Measurements from ENCODE around the gene COQ10A. TPM values are rescaled to one million over a fixed set of nuclear protein-coding genes. Genes with fewer than 3 reads are reported as not detected.
A peak's percentile ranks its signal among the peaks of the same experiment; 100 is the strongest.

Gene COQ10A
- total and polyA plus RNA-seq, 9 of the 15 experiments (the other 6 are each of a cell fraction or from before 2014, with no cell fraction given) = 3.1 to 26.4 (median 12.7) TPM

DNA sequence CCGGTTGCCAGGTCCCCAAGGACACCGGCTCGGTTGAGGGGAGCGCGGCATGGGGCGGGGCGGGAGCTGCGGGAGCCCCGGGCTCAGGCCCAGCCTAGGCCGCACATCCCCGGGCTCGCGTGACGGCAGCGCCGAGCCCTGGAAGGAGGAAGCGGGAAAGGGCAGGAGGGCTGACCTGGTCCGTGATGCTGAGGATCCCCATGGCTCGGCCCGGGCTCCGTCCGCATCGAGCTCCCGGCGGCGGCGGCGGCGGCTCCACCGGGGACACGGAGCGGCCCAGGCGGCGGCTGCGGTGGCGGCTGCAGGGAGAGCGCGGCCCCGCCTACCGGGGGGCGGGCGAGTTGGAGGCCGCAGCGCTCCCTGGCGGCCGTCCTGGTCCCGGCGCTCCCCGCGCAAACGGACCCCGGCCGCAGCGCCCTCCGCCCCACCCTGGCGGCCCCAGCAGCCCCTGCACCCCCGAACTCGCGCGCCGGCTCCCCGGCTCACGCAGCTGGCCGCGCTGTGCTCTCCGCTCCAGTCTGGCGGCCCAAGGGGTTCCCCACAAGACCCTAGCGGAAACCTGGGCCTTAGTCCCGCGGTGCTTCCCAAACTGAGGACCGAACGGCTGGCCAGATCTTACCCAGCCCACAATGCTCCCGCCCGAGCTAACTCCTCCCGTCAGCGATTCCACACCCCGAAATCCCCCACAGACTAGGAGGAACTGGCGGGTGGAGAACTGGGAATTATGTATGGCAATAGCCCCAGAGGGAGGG lies 8.5 kb upstream of the COQ10A start, which contains the start of gene ANKRD52 (continued):
- TF ChIP-seq, protein P1, sequence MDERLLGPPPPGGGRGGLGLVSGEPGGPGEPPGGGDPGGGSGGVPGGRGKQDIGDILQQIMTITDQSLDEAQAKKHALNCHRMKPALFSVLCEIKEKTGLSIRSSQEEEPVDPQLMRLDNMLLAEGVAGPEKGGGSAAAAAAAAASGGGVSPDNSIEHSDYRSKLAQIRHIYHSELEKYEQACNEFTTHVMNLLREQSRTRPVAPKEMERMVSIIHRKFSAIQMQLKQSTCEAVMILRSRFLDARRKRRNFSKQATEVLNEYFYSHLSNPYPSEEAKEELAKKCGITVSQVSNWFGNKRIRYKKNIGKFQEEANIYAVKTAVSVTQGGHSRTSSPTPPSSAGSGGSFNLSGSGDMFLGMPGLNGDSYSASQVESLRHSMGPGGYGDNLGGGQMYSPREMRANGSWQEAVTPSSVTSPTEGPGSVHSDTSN (CRISPR knock-in tag; IDR thresholded peaks at IDR 0.05; ENCODE audit: low read depth) = no peak
- TF ChIP-seq, protein P1 (tag; conservative IDR thresholded peaks at IDR 0.05; ENCODE audit: low read depth) = no peak
- peak; percentile 30; the same call in 1 of the 2 replicates for TF ChIP-seq FOSL1 (tag; conservative IDR thresholded peaks at IDR 0.05)
- no peak for TF ChIP-seq TSHZ1 (CRISPR knock-in tag; IDR thresholded peaks at IDR 0.05)
- TF ChIP-seq PYGO2 (tag; IDR thresholded peaks at IDR 0.05) = no peak
- TF ChIP-seq NRF1 (conservative IDR thresholded peaks at IDR 0.05 in 1 of 2, IDR thresholded peaks at IDR 0.05 in 1 of 2) = peak in 1 of 2 experiments; percentile 34; a peak in 2 of 4 replicates
- no peak for TF ChIP-seq ZNF518B (CRISPR knock-in tag; IDR thresholded peaks at IDR 0.05)
- TF ChIP-seq ZNF274 (IDR thresholded peaks at IDR 0.05; ENCODE audit: borderline replicate concordance, low read depth, low read length) = no peak
- no peak for TF ChIP-seq ZBTB9 (CRISPR knock-in tag; IDR thresholded peaks at IDR 0.05)
- TF ChIP-seq EGR1 (conservative IDR thresholded peaks at IDR 0.05) = no peak
- TF ChIP-seq FOXP1 (CRISPR knock-in tag; IDR thresholded peaks at IDR 0.05) = no peak; the same call in 1 of the 2 replicates
- TF ChIP-seq NR2C1 (IDR thresholded peaks at IDR 0.05) = no peak
- no peak for TF ChIP-seq NR2C1 (tag; IDR thresholded peaks at IDR 0.05)
- TF ChIP-seq, protein P2, sequence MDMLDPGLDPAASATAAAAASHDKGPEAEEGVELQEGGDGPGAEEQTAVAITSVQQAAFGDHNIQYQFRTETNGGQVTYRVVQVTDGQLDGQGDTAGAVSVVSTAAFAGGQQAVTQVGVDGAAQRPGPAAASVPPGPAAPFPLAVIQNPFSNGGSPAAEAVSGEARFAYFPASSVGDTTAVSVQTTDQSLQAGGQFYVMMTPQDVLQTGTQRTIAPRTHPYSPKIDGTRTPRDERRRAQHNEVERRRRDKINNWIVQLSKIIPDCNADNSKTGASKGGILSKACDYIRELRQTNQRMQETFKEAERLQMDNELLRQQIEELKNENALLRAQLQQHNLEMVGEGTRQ (CRISPR knock-in tag; IDR thresholded peaks at IDR 0.05) = peak; percentile 23; the same call in 1 of the 2 replicates
- TF ChIP-seq GATA2 (CRISPR knock-in tag; IDR thresholded peaks at IDR 0.05) = no peak

Measured in K562 (cell line).